Nucleus accumbens (tissue), 56 donors: Measurements from ENCODE around the gene ALG9.

Source experiments
- DNase-seq, 56 donors: peaks; one replicate each; lab custom pipeline; 2025; lab: John Stamatoyannopoulos, UW

Gene ALG9

DNA sequence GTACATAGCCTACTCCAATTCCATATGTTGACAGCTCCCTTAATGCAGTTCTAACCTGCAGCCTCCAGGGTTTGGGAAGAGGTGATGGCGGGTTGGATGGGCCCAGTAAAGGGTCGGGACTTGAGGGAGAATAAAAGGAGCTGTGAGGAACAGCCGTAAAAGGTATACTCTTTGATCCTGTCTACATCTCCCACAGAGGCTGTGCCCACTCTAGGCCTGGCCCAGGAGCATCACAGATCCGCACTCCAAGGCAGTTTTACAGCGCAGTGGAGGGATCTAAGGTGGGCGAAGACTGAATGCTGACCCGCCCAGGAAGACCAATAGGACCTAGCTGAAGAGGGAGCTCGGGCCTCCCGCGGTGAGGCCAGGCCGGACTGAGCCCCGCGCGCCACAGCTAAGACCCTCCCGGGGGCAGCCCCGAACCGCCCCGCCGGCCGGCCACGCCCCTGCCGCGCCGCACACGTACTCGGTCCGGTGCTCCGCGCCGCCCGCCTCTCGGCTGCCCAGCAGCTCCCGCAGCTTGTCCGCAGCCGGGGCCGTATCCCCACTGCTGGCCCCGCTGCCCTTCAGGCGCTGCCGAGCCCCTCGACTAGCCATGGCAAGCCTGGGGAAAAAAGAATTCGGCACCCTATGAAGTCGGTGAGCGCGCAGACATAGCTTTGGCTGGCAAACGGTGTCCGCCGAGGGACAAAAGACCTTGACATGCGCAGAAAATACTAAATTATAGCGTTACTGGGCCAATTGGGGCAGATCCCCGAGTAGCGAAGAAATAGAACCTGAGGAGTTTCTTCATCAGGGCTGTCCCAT, at the start of gene ALG9:
ALG9 (minus strand) TSS at position 696 of the 807 bp plus-strand sequence; CDS start at position 597, 99 bp downstream.
- peak in 54 of 56 donors; percentile 13 to 89 (median 71) for DNase-seq

GRCh38 chr11:111920908-111921307, 49.5 kb upstream of the ALG9 start:
- no peak for DNase-seq

- peak in 2 of 56 donors; percentile 16 to 23 for DNase-seq
Observed at GRCh38 chr11:111918390-111919256, 47.2 kb upstream of the ALG9 start, which contains the start of gene C11orf52. C11orf52 (plus strand) TSS chr11:111918913; CDS start chr11:111918973, 60 bp downstream.

DNA sequence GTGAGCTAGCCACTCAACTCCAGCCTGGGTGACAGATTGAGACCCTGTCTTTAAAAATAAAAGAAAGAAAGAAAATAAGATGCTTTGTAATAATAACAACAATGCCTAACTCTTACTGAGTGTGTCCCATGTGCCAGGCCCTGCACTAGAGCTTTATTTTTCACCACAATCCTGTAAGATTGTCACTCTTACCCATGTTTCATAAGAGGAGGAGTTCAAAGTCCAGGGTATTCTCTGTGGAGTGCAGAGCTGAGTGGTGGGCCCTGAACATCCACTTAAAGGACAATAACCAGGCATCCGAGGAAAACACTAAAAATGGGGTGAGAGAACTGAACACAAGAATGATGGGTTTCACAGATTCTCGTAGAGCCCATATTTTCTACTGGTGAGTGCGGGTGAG, 46.4 kb upstream of the ALG9 start:
- DNase-seq, result no peak

DNA sequence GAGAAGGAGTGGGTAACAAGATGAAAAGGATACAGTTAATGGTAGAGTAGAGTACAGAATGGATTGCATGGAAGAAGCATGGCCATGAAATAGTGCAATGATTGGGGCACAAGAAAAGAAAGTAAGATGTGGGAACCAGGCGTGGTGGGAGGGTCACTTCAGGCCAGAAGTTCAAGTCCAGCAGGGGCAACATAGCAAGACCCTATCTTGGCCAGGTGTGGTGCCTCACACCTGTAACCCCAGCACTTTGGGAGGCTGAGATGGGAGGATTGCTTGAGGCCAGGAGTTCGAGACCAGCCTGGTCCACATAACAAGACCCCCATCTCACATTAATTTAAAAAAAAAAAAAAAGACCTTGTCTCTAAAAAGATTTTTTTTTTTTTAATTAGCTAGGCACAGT, 45.9 kb upstream of the ALG9 start:
- DNase-seq, result no peak

- DNase-seq, result no peak
Observed at GRCh38 chr11:111916768-111917167, 45.4 kb upstream of the ALG9 start.

GRCh38 chr11:111913997-111914396, 42.6 kb upstream of the ALG9 start:
- DNase-seq, result peak in 53 of 56 donors; percentile 24 to 89 (median 74)

DNA sequence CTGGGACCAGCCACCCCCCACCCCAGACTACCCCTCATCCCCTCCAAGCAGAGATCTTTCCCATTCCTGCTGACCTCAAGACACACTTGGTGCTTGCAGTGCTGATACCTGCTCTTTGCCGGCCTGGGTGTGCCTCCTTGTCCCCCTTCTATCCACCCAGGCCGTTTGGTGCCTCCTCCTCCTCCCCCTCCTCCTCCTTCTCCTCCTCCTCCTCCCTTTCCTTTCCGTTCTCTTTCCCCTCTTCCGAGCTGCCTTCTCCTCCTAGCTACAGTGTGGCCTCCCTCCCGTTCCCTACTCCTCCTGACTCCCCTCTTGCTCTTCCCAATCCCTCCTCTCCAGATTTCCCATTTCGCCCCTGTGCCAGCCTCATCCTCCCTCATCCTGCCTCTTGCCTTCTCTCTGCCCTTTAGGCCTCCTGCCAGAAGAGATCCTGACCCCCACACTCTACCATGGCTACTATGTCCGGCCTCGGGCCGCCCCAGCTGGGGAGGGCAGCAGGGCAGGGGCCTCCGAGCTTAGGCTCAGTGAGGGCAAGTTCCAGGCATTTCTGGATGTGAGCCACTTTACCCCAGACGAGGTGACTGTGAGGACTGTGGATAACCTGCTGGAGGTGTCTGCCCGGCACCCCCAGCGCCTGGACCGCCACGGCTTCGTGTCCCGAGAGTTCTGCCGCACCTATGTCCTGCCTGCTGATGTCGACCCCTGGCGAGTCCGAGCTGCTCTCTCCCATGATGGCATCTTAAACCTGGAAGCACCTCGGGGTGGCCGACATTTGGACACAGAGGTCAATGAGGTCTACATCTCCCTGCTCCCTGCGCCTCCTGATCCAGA, 41.9 kb upstream of the ALG9 start:
- peak in 24 of 56 donors; percentile 12 to 78 (median 52) for DNase-seq

DNA sequence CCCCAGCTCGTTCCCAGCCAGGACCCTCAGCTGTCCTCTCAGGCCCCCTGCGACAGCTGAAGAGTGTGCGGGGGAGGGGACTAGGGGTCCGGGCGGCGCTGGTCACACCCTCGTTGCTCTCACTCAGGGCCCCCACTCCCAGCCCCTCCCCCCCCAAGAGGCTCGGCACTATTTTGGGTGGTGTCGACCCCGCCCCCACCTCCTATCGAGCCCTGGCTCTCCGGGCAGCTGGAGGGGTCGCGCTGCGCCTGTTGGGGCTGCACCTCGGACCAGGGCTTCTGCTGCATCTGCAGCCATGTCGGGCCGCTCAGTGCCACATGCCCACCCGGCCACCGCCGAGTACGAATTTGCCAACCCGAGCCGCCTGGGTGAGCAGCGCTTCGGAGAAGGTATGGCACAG, 41.2 kb upstream of the ALG9 start, which contains the start of gene HSPB2:
HSPB2 (plus strand) TSS at position 200 of the 400 bp plus-strand sequence; CDS start at position 296, 96 bp downstream.
- DNase-seq, result peak in 20 of 56 donors; percentile 8 to 75 (median 54)

GRCh38 chr11:111911563-111912401, 40.4 kb upstream of the ALG9 start, which contains the start of gene CRYAB:
CRYAB (minus strand) TSS chr11:111911770; CDS start chr11:111911724, 46 bp downstream.
- DNase-seq, result peak; percentile 31 to 99 (median 90)

GRCh38 chr11:111910676-111911562, 39.5 kb upstream of the ALG9 start:
- peak in 53 of 56 donors; percentile 22 to 91 (median 77) for DNase-seq

- no peak for DNase-seq
Observed at GRCh38 chr11:111909378-111909777, 38.0 kb upstream of the ALG9 start.

GRCh38 chr11:111908639-111909305, 37.4 kb upstream of the ALG9 start:
- peak in 2 of 56 donors; percentile 27 to 58 for DNase-seq

GRCh38 chr11:111906680-111907079, 35.3 kb upstream of the ALG9 start:
- no peak for DNase-seq

- DNase-seq, result no peak
Observed at GRCh38 chr11:111905411-111905810, 34.0 kb upstream of the ALG9 start.

GRCh38 chr11:111886844-111887243, 15.5 kb upstream of the ALG9 start:
- DNase-seq, result no peak

GRCh38 chr11:111886032-111886431, 14.7 kb upstream of the ALG9 start:
- DNase-seq, result no peak
